Spleen (tissue), 11 donors: ENCODE data around the gene SEH1L. TPM values are rescaled to one million over a fixed set of nuclear protein-coding genes. Genes with fewer than 3 reads are reported as not detected.

ENCODE experiments used
- DNase-seq: peaks from one replicate; pipeline ENCODE4 v3.0.0-alpha.2; 2020
- H3K27ac ChIP-seq, 8 donors: fragments of 200-600 bp; sonication (generic) in 7 of 8; 1 replicate in 4 of 8; 2 replicates in 4 of 8; pipeline versions ENCODE4 v1.5.0 to v1.8.0; 2016 to 2021; ENCODE audit warnings: inconsistent platforms in 4 of 8, mild to moderate bottlenecking in 4 of 8, moderate library complexity in 1 of 8
- H3K27me3 ChIP-seq, 7 donors: fragments of 200-600 bp; sonication (generic) in 6 of 7; replicated peaks in 1 of 7; 1 replicate in 4 of 7; 2 replicates in 3 of 7; pipeline versions ENCODE4 v1.5.0 to v1.8.0; 2016 to 2021; ENCODE audit warnings: inconsistent platforms in 3 of 7, mild to moderate bottlenecking in 1 of 7
- H3K36me3 ChIP-seq, 6 donors: fragments of 200-600 bp; sonication (generic) in 5 of 6; 1 replicate in 4 of 6; 2 replicates in 2 of 6; pipeline versions ENCODE4 v1.5.0 to v1.8.0; 2016 to 2021; ENCODE audit warnings: inconsistent platforms in 2 of 6
- H3K4me1 ChIP-seq, 6 donors: fragments of 200-600 bp; sonication (generic) in 5 of 6; 1 replicate in 3 of 6; 2 replicates in 3 of 6; pipeline versions ENCODE4 v1.5.0 to v1.8.0; 2016 to 2021; ENCODE audit warnings: inconsistent platforms in 3 of 6
- H3K4me3 ChIP-seq, 8 donors: fragments of 200-600 bp; sonication (generic) in 7 of 8; 1 replicate in 4 of 8; 2 replicates in 4 of 8; pipeline versions ENCODE4 v1.5.0 to v1.8.0; 2016 to 2021; ENCODE audit warnings: inconsistent platforms in 4 of 8, mild to moderate bottlenecking in 4 of 8, moderate library complexity in 2 of 8
- H3K9me3 ChIP-seq, 8 donors: fragments of 200-600 bp; sonication (generic) in 7 of 8; 1 replicate in 4 of 8; 2 replicates in 4 of 8; pipeline versions ENCODE4 v1.5.0 to v1.8.0; 2016 to 2021; ENCODE audit warnings: inconsistent platforms in 4 of 8
- CTCF ChIP-seq, 11 experiments: fragments of 200-600 bp in 7 of 11; fragments of 450-650 bp in 4 of 11; sonication (generic) in 4 of 11; IDR thresholded peaks in 8 of 11; conservative IDR thresholded peaks in 3 of 11; 1 replicate in 7 of 11; 2 replicates in 4 of 11; pipeline versions ENCODE4 v1.4.0 to v1.8.0; 2016 to 2021; ENCODE audit warnings: antibody characterized with exemption in 11 of 11, inconsistent platforms in 4 of 11, mild to moderate bottlenecking in 1 of 11
- POLR2A ChIP-seq, 3 donors: fragments of 450-650 bp; IDR thresholded peaks; one replicate each; pipeline ENCODE4 v1.5.1; 2017; ENCODE audit warnings: antibody characterized with exemption in 3 of 3, mild to moderate bottlenecking in 1 of 3
- POLR2AphosphoS5 ChIP-seq, 3 donors: sonication (generic); formaldehyde crosslinking; IDR thresholded peaks; one replicate each; pipeline ENCODE4 v1.5.1; 2017; ENCODE audit warnings: antibody characterized with exemption in 3 of 3
- WGBS, 5 donors: extraction: QIAGEN DNeasy Blood & Tissue Kit in 3 of 5; methylation state at CpG; one replicate each; pipeline versions ENCODE4 v1.1.5 to v1.1.7; 2013 to 2018; 5-methylcytosine and 5-hydroxymethylcytosine counted together
- intact Hi-C: fragments of 100-400 bp; cut with DNase I; formaldehyde crosslinking; loops from one replicate; pipeline ENCODE4 v1.15.0; 2023; ENCODE audit warnings: low total_unique reads
- polyA plus RNA-seq, 3 donors: library from polyadenylated mRNA; stranded (reverse); fragments of 200-250 nt; gene quantifications; one replicate each; pipeline ENCODE4 v1.2.1, GENCODE V29; 2013
- total RNA-seq, 7 donors: library from RNA; depleted of rRNA in 3 of 7; stranded (reverse); fragments of >200 nt in 3 of 7; fragmentation: NEBNext Ultra II Directional in 4 of 7; extraction: Animal tissue kit (Norgen Biotek cat#: 25700) in 4 of 7; gene quantifications; one replicate each; pipeline versions ENCODE4 v1.1.0 to v1.2.1, GENCODE V29; 2016 to 2021
- donor health status: healthy with polysubstance abuse.
- donor health status: DM: no; HTN: no; CAD: no; lungs with moderate emphysema.
- donor health status: DM: no; HTN: no; CAD: no.
- donor health status: Bipolar disorder and iron deficiency.
- donor health status: healthy.
- donor health status: DM: no; HTN: no; CAD: no.
- donor health status: DM: yes; HTN: yes; CAD: no.

Gene SEH1L
- total and polyA plus RNA-seq, 10 donors = 16.9 to 52.9 (median 31.0) TPM

- WGBS, 5 donors = 0 to 1% (median 0%) methylated on average over 7 of the region's 7 CpGs
- Histone ChIP-seq H3K27me3 (no peaks in the 10 kb centered on the region), H3K4me1 (peaks cover 11 to 59% (median 27%) of the 10 kb centered on the region in 6 donors), H3K4me3 (peak overlapping the region; percentile 73 to 99 (median 97)), H3K36me3 (peaks cover 0 to 8% (median 0%) of the 10 kb centered on the region in 6 donors), H3K27ac (peak overlapping the region; percentile 70 to 96 (median 92)), H3K9me3 (no peaks in the 10 kb centered on the region)
- TF ChIP-seq POLR2A (IDR thresholded peaks at IDR 0.05) (no peak), POLR2AphosphoS5 (IDR thresholded peaks at IDR 0.05) (no peak)
- intact Hi-C loops = no loop called here
- DNase-seq = no peak
These were observed 44.0 kb downstream of the SEH1L start for GRCh38 chr18:12991821-12992179.

- Histone ChIP-seq H3K36me3 (peaks cover 0 to 11% (median 0%) of the 10 kb centered on the region in 6 donors), H3K4me3 (no peak overlapping the region), H3K27ac (no peak overlapping the region), H3K9me3 (no peaks in the 10 kb centered on the region), H3K4me1 (peaks cover 11 to 73% (median 33%) of the 10 kb centered on the region in 6 donors), H3K27me3 (no peaks in the 10 kb centered on the region)
- TF ChIP-seq POLR2A (IDR thresholded peaks at IDR 0.05) (no peak), CTCF (IDR thresholded peaks at IDR 0.05 in 8 of 11, conservative IDR thresholded peaks at IDR 0.05 in 3 of 11) (no peak), POLR2AphosphoS5 (IDR thresholded peaks at IDR 0.05) (no peak)
- no peak for DNase-seq
- intact Hi-C loops = no loop called here
- 79 to 98% (median 91%) methylated on average over 2 of the region's 2 CpGs for WGBS, 5 donors
These were observed 45.6 kb downstream of the SEH1L start for GRCh38 chr18:12993439-12993838.

GRCh38 chr18:12995424-12995823 lies 47.6 kb downstream of the SEH1L start:
- H3K4me3 ChIP-seq = no peak overlapping the region
- H3K9me3 ChIP-seq = no peaks in the 10 kb centered on the region
- no peak for TF ChIP-seq POLR2AphosphoS5 (IDR thresholded peaks at IDR 0.05)
- no peak for TF ChIP-seq CTCF (IDR thresholded peaks at IDR 0.05 in 8 of 11, conservative IDR thresholded peaks at IDR 0.05 in 3 of 11)
- no peak for TF ChIP-seq POLR2A (IDR thresholded peaks at IDR 0.05)
- peaks cover 11 to 68% (median 28%) of the 10 kb centered on the region in 6 donors for H3K4me1 ChIP-seq
- no peak for DNase-seq
- no peak overlapping the region for H3K27ac ChIP-seq
- 71 to 99% (median 98%) methylated on average over 2 of the region's 2 CpGs for WGBS, 5 donors
- H3K27me3 ChIP-seq = no peaks in the 10 kb centered on the region
- peaks cover 0 to 25% (median 2%) of the 10 kb centered on the region in 6 donors for H3K36me3 ChIP-seq
- intact Hi-C loops = no loop called here

GRCh38 chr18:12995952-12996477 lies 48.2 kb downstream of the SEH1L start:
- H3K36me3 ChIP-seq = peaks cover 0 to 31% (median 7%) of the 10 kb centered on the region in 6 donors
- no peaks in the 10 kb centered on the region for H3K9me3 ChIP-seq
- H3K4me1 ChIP-seq = peaks cover 11 to 64% (median 26%) of the 10 kb centered on the region in 6 donors
- H3K27me3 ChIP-seq = no peaks in the 10 kb centered on the region
- H3K27ac ChIP-seq = no peak overlapping the region
- WGBS, 5 donors = 87 to 88% (median 87%) methylated on average over 6 of the region's 6 CpGs
- no peak overlapping the region for H3K4me3 ChIP-seq
- no peak for DNase-seq
- intact Hi-C loops = no loop called here
- TF ChIP-seq POLR2A (IDR thresholded peaks at IDR 0.05) = no peak
- TF ChIP-seq POLR2AphosphoS5 (IDR thresholded peaks at IDR 0.05) = no peak
- TF ChIP-seq CTCF (IDR thresholded peaks at IDR 0.05 in 8 of 11, conservative IDR thresholded peaks at IDR 0.05 in 3 of 11) = no peak
